Heart right ventricle (tissue), 16 donors: ENCODE data around the gene MT3. TPM values are rescaled to one million over a fixed set of nuclear protein-coding genes. Genes with fewer than 3 reads are reported as not detected.

Source experiments
- ATAC-seq, 8 donors: fragments of 200-7000 bp; cut with Tn5 transposase; one replicate each; pipeline ENCODE4 v1.9.1; 2020; ENCODE audit warnings: mild to moderate bottlenecking in 8 of 8, moderate library complexity in 8 of 8, moderate number of reproducible peaks in 1 of 8
- DNase-seq, 2 donors: peaks; one replicate each; pipeline ENCODE4 v3.0.0-alpha.2; 2020
- H3K27ac ChIP-seq, 10 donors: fragments of 200-600 bp; sonication (generic) in 2 of 10; one replicate each; pipeline versions ENCODE4 v1.5.0 to v1.8.0; 2020 to 2022; ENCODE audit warnings: mild to moderate bottlenecking in 3 of 10
- H3K27me3 ChIP-seq, 7 donors: fragments of 200-600 bp; one replicate each; pipeline ENCODE4 v1.8.0; 2021 to 2022; ENCODE audit warnings: mild to moderate bottlenecking in 2 of 7
- H3K36me3 ChIP-seq, 9 donors: fragments of 200-600 bp; sonication (generic) in 1 of 9; one replicate each; pipeline versions ENCODE4 v1.5.0 to v1.8.0; 2020 to 2022; ENCODE audit warnings: mild to moderate bottlenecking in 2 of 9
- H3K4me1 ChIP-seq, 9 donors: fragments of 200-600 bp; sonication (generic) in 1 of 9; one replicate each; pipeline versions ENCODE4 v1.5.0 to v1.8.0; 2020 to 2022; ENCODE audit warnings: mild to moderate bottlenecking in 4 of 9
- H3K4me3 ChIP-seq, 10 donors: fragments of 200-600 bp; sonication (generic) in 2 of 10; one replicate each; pipeline versions ENCODE4 v1.5.0 to v1.8.0; 2020 to 2022; ENCODE audit warnings: mild to moderate bottlenecking in 7 of 10, moderate library complexity in 2 of 10
- H3K9me3 ChIP-seq, 11 donors: fragments of 200-600 bp in 10 of 11; sonication (generic) in 2 of 11; one replicate each; pipeline versions ENCODE4 v1.5.0 to v1.8.0; 2013 to 2022; ENCODE audit warnings: mild to moderate bottlenecking in 2 of 11, control low read depth in 1 of 11, moderate library complexity in 1 of 11
- CTCF ChIP-seq, 9 donors: fragments of 200-600 bp; sonication (generic) in 2 of 9; IDR thresholded peaks; one replicate each; pipeline versions ENCODE4 v1.5.0 to v1.8.0; 2021 to 2022; ENCODE audit warnings: antibody characterized with exemption in 9 of 9, mild to moderate bottlenecking in 5 of 9, moderate library complexity in 1 of 9
- WGBS, 2 donors: extraction: QIAGEN DNeasy Blood & Tissue Kit; methylation state at CpG; one replicate each; pipeline ENCODE4 v1.1.7; 2013; ENCODE audit warnings: inconsistent platforms in 1 of 2; 5-methylcytosine and 5-hydroxymethylcytosine counted together
- intact Hi-C, 10 donors: fragments of 100-400 bp; cut with DNase I; formaldehyde crosslinking; loops; one replicate each; pipeline versions ENCODE4 v1.11.1 to v1.14.2; 2022
- polyA plus RNA-seq, 2 donors: library from polyadenylated mRNA; stranded (reverse); fragments of 200-250 nt; gene quantifications; one replicate each; pipeline ENCODE4 v1.2.3, GENCODE V29; 2013
- total RNA-seq, 10 donors: library from RNA; stranded (reverse); fragmentation: NEBNext Ultra II Directional in 3 of 10; extraction: Animal tissue kit (Norgen Biotek cat#: 25700) in 3 of 10; gene quantifications; one replicate each; pipeline versions ENCODE4 v1.2.1 to v1.2.4, GENCODE V29; 2021 to 2023
- donor health status: Arrhythmogenic right ventricular cardiomyopathy.
- donor health status: ischemic (EF 13 %, LVEDD 7.1; RV severe dilation, severe dysfunction).
- donor health status: healthy with polysubstance abuse.
- donor health status: DM: no; HTN: yes; CAD: no.
- donor health status: DM: no; HTN: no; CAD: no.
- donor health status: ischemic (EF 25% LVEDD 6.9; RV normal size, moderate dysfunction).
- donor health status: ischemic (EF 25% LVEDD 5.7; RV mildly dilated, moderate dysfunction).
- donor health status: healthy.
- donor health status: DM: yes; HTN: yes; CAD: no.
- donor health status: Ischemic cardiomyopathy.
- donor health status: ischemic (EF 35%, LVEDD 5.7; RV mildly dilated, moderate dysfunction).
- donor health status: nonischemic (EF 11% LVEDD 7.7; RV severe dilation, severe dysfunction).
- donor health status: DM: yes; HTN: yes; CAD: no.
- donor health status: PGD.
- donor health status: ischemic (EF 29% LVEDD 5.4; RV normal size, mild dysfunction).
- donor health status: nonischemic (EF 23%, LVEDD 6.1; RV moderate dilation, normal function).

MT3 gene
- total and polyA plus RNA-seq, 12 donors = 1.9 to 29.8 (median 4.4) TPM

DNA sequence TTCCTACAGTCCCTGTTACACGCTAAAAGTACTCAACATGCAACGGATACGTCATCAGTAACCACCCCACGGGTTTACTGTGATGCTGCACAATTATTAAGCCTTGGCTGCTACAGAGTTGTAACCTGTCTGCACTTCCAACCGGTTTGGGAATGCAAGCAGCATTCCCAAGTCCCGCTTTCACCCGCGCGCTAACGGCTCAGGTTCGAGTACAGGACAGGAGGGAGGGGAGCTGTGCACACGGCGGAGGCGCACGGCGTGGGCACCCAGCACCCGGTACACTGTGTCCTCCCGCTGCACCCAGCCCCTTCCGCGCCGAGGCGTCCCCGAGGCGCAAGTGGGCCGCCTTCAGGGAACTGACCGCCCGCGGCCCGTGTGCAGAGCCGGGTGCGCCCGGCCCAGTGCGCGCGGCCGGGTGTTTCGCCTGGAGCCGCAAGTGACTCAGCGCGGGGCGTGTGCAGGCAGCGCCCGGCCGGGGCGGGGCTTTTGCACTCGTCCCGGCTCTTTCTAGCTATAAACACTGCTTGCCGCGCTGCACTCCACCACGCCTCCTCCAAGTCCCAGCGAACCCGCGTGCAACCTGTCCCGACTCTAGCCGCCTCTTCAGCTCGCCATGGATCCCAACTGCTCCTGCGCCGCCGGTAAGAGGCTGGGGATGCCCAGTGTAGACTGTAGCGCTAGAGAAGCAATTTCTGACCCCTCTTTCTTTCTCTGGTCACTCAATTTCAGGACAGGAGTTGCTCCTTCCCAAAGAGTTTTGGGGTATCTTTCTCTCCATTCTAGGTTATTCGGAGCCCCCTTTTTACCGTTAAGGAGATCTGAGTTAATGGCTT lies 18.9 kb downstream of the MT3 start, which contains the start of gene MT2A:
MT2A (plus strand) TSS at position 542 of the 833 bp plus-strand sequence; CDS start at position 614, 72 bp downstream.
- peak; percentile 78 to 89 (median 87) for ATAC-seq
- H3K9me3 ChIP-seq = no peaks in the 10 kb centered on the region
- H3K27me3 ChIP-seq = no peaks in the 10 kb centered on the region
- intact Hi-C loops = loop anchor here in 7 of 10 donors (1.0 to 5.0 kb wide), 6 partner anchors 17 to 75 kb away; partner anchors contain the start of genes MT1X (in 6 of the 7) and MT1E (in 1 of the 7)
- peak in 1 of 9 donors; percentile 6 for TF ChIP-seq CTCF (IDR thresholded peaks at IDR 0.05)
- H3K27ac ChIP-seq = peak within 1 kb of the TSS; percentile 84 to 99 (median 93)
- H3K36me3 ChIP-seq = no peaks in the 10 kb centered on the region
- 4 to 6% methylated on average over 59 to 62 of the region's 62 CpGs for WGBS, 2 donors
- H3K4me3 ChIP-seq = peak within 1 kb of the TSS; percentile 52 to 78 (median 72)
- H3K4me1 ChIP-seq = peaks cover 25 to 68% (median 60%) of the 10 kb centered on the region in 9 donors
- peak; percentile 94 to 96 for DNase-seq

GRCh38 chr16:56608876-56609462 lies 19.6 kb downstream of the MT3 start:
- Histone ChIP-seq H3K27ac (peak overlapping the region; percentile 84 to 99 (median 93)), H3K9me3 (no peaks in the 10 kb centered on the region), H3K4me1 (peaks cover 25 to 68% (median 60%) of the 10 kb centered on the region in 9 donors), H3K4me3 (peak overlapping the region; percentile 52 to 78 (median 72)), H3K36me3 (no peaks in the 10 kb centered on the region), H3K27me3 (no peaks in the 10 kb centered on the region)
- TF ChIP-seq CTCF (IDR thresholded peaks at IDR 0.05) = peak in 3 of 9 donors; percentile 25 to 30 (median 29)
- DNase-seq (no peak), ATAC-seq (peak in 1 of 8 donors; percentile 6)
- 2 to 9% methylated on average over 21 of the region's 21 CpGs for WGBS, 2 donors
- intact Hi-C loops = loop anchor here in 7 of 10 donors (1.0 to 5.0 kb wide), 6 partner anchors 16 to 74 kb away; partner anchors contain the start of genes MT1X (in 6 of the 7) and MT1E (in 1 of the 7)

GRCh38 chr16:56609463-56609921 lies 20.2 kb downstream of the MT3 start:
- ATAC-seq (peak in 6 of 8 donors; percentile 5 to 39 (median 20)), DNase-seq (peak in 1 of 2 donors; percentile 87)
- Histone ChIP-seq H3K27me3 (no peaks in the 10 kb centered on the region), H3K4me1 (peaks cover 25 to 68% (median 60%) of the 10 kb centered on the region in 9 donors), H3K36me3 (no peaks in the 10 kb centered on the region), H3K27ac (peak overlapping the region; percentile 84 to 99 (median 93)), H3K9me3 (no peaks in the 10 kb centered on the region), H3K4me3 (peak overlapping the region; percentile 52 to 78 (median 72))
- TF ChIP-seq CTCF (IDR thresholded peaks at IDR 0.05) = no peak
- intact Hi-C loops = loop anchor here in 7 of 10 donors (2.0 to 5.0 kb wide), 5 partner anchors 15 to 73 kb away; partner anchors contain the start of genes MT1X (in 5 of the 7) and MT1E (in 1 of the 7)
- WGBS, 2 donors = 2% methylated on average over 6 of the region's 6 CpGs
